OCI-LY3 (cell line): Measurements from ENCODE around the gene UGT1A1.

Source experiments
- H2AFZ ChIP-seq: fragments of 200-600, 300-600 bp; shearing (Covaris generic); 2 replicates; pipeline ENCODE4 v1.6.0; 2014; ENCODE audit warnings: antibody characterized with exemption, low read depth, low read length
- H3K27ac ChIP-seq: fragments of 200-600, 300-600 bp; sonication (generic); 2 replicates; pipeline ENCODE4 v1.5.1; 2014; ENCODE audit warnings: mild to moderate bottlenecking, low read length, moderate library complexity, mixed read lengths
- H3K27me3 ChIP-seq: fragments of 200-600, 300-600 bp; sonication (generic); 2 replicates; pipeline ENCODE4 v1.6.1; 2014; ENCODE audit warnings: low read depth, low read length, mixed read lengths
- H3K36me3 ChIP-seq: fragments of 200-600, 300-600 bp; sonication (generic); replicated peaks from 2 replicates; pipeline ENCODE3; 2014; ENCODE audit warnings: low read depth, low read length, mixed read lengths
- H3K4me1 ChIP-seq: fragments of 300-600, 200-600 bp; sonication (generic); 2 replicates; pipeline ENCODE4 v1.6.1; 2014; ENCODE audit warnings: low read length, mixed read lengths
- H3K4me2 ChIP-seq: fragments of 200-600, 300-600 bp; sonication (generic); 2 replicates; pipeline ENCODE4 v1.6.1; 2014; ENCODE audit warnings: low read length, mixed read lengths
- H3K4me3 ChIP-seq: fragments of 300-600, 200-600 bp; sonication (generic); 2 replicates; pipeline ENCODE4 v1.5.1; 2014; ENCODE audit warnings: antibody characterized with exemption, mild to moderate bottlenecking, low read length, moderate library complexity
- H3K79me2 ChIP-seq: fragments of 300-600, 200-600 bp; shearing (Covaris generic); 2 replicates; pipeline ENCODE4 v1.6.1; 2014; ENCODE audit warnings: mild to moderate bottlenecking, low read length, mixed read lengths
- H3K9ac ChIP-seq: fragments of 300-600, 200-600 bp; shearing (Covaris generic); 2 replicates; pipeline ENCODE4 v1.6.0; 2014; ENCODE audit warnings: mild to moderate bottlenecking, low read length, moderate library complexity
- H3K9me3 ChIP-seq: fragments of 200-600, 300-600 bp; shearing (Covaris generic); 2 replicates; pipeline ENCODE4 v1.6.1; 2014; ENCODE audit warnings: low read length, mixed read lengths; ENCODE audit not compliant: insufficient read depth
- H4K20me1 ChIP-seq: fragments of 200-600, 300-600 bp; sonication (generic); 2 replicates; pipeline ENCODE4 v1.6.1; 2016; ENCODE audit warnings: low read length, mixed read lengths; ENCODE audit not compliant: insufficient read depth
- CTCF ChIP-seq: fragments of 200-600, 300-600 bp; sonication (generic); IDR thresholded peaks from 2 replicates; pipeline ENCODE4 v1.5.1; 2014; ENCODE audit warnings: antibody characterized with exemption, low read length, low read depth
- EZH2phosphoT487 ChIP-seq: fragments of 200-600 bp; shearing (Covaris generic); IDR thresholded peaks from 2 replicates; pipeline ENCODE4 v1.6.1; 2018; ENCODE audit warnings: antibody characterized with exemption, mixed run types, low read depth

The UGT1A1 gene

DNA sequence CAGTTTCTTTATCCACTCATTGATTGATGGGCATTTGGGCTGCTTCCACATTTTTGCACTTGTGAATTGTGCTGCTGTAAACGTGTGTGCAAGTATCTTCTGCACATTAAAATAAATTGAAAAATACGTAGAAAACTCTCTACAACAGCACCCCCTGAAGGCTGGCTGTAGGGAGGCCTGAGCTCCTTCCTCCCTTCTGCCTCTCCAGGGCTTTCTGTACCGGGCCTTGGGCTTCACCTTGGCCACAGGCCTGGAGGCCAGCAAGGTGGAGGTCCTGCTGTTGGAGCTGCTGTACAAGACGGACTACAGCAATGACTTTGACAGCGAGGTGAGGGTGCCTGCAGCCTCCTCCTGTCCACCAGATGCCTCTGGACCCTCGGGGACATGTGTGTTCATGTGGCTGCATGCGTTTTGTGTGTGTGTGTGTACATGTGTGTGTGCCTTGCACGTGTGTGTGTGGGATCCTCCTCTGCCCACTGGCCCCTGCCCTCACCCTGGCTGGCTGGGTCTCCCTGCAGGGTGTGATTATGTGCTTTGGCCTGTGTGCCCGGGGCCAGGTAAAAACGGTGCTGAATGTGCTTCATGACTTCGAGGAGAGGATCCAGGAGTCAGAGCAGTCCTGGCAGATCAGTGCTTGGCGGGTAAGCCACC is 47.3 kb downstream of the UGT1A1 start:
- Histone ChIP-seq H3K9ac (no peak overlapping the region), H3K27me3 (no peaks in the 10 kb centered on the region), H3K9me3 (no peaks in the 10 kb centered on the region), H3K27ac (no peak overlapping the region), H4K20me1 (no peaks in the 10 kb centered on the region), H2AFZ (no peak overlapping the region), H3K4me3 (no peak overlapping the region), H3K36me3 (no peaks in the 10 kb centered on the region), H3K4me2 (no peak overlapping the region), H3K4me1 (no peaks in the 10 kb centered on the region), H3K79me2 (no peaks in the 10 kb centered on the region)
- TF ChIP-seq CTCF (no peak), EZH2phosphoT487 (no peak)

DNA sequence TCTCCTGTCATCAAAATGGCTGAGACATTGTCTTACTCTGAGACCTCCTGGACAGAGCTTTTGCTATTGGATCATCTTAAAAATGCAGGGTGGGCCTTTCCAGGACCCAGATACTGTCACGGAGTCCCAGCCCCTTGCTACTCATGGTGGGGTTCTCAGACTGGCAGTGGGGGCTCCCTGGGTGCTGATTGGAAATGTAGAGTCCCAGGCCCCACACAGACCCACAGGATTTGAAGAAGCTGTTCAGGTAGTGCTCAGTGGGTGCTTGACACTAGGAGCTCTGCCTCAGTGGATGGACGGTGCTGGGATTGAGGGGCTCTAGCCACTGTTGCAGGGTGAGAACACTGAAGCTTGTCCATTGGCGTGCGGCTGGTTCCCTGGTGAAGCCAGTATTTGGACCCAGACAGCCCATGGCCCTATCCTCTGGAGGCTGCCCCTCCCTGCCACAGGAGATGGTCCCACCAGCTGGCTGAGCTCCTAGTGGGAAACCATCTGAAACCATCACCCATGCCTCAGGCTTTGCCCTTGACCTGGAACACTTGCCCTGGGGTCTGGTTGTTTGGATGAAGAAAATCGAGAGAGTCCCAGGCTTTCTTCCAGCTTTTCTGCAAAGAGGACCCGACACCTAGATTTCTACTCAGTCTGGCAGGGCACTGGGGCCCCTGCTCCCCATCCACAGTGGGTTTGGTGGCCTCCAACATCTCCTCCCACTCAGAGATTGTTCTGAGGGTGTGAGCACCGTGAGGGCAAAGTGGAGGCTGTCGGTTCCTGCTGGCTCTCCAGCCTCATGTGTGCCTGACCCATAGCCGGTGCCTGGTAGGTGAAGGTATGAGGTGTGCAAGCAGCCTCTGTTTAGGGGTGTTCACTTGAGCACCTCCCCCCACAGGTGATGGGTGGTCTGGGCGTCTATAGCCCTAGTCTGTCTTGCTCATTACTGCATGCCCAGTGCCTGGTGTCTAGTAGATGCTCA is 48.2 kb downstream of the UGT1A1 start:
- Histone ChIP-seq H3K4me3 (no peak overlapping the region), H3K4me1 (no peaks in the 10 kb centered on the region)
- TF ChIP-seq EZH2phosphoT487 (no peak), CTCF (no peak)

GRCh38 chr2:233810385-233810784 is 50.3 kb downstream of the UGT1A1 start:
- no peaks in the 10 kb centered on the region for H3K9me3 ChIP-seq
- no peak for TF ChIP-seq EZH2phosphoT487
- TF ChIP-seq CTCF = no peak
- H3K4me1 ChIP-seq = no peaks in the 10 kb centered on the region
- H3K36me3 ChIP-seq = no peaks in the 10 kb centered on the region
- H3K79me2 ChIP-seq = no peaks in the 10 kb centered on the region
- H3K27me3 ChIP-seq = no peaks in the 10 kb centered on the region
- H3K4me3 ChIP-seq = no peak overlapping the region
- H3K9ac ChIP-seq = no peak overlapping the region
- no peak overlapping the region for H3K27ac ChIP-seq
- no peak overlapping the region for H3K4me2 ChIP-seq
- no peaks in the 10 kb centered on the region for H4K20me1 ChIP-seq
- H2AFZ ChIP-seq = no peak overlapping the region

More for the DNA sequence above, 48.2 kb downstream of the UGT1A1 start:
- Histone ChIP-seq H3K79me2 (no peaks in the 10 kb centered on the region), H3K9me3 (no peaks in the 10 kb centered on the region), H3K27ac (no peak overlapping the region), H3K27me3 (no peaks in the 10 kb centered on the region), H3K9ac (no peak overlapping the region), H4K20me1 (no peaks in the 10 kb centered on the region), H3K36me3 (no peaks in the 10 kb centered on the region), H2AFZ (no peak overlapping the region), H3K4me2 (no peak overlapping the region)

GRCh38 chr2:233811087-233811486 is 51.0 kb downstream of the UGT1A1 start:
- Histone ChIP-seq H3K4me3 (no peak overlapping the region), H3K9ac (no peak overlapping the region), H3K9me3 (no peaks in the 10 kb centered on the region), H3K36me3 (no peaks in the 10 kb centered on the region), H4K20me1 (no peaks in the 10 kb centered on the region), H3K27ac (no peak overlapping the region), H3K27me3 (no peaks in the 10 kb centered on the region), H3K4me2 (no peak overlapping the region), H3K4me1 (no peaks in the 10 kb centered on the region), H2AFZ (no peak overlapping the region), H3K79me2 (no peaks in the 10 kb centered on the region)
- TF ChIP-seq CTCF = no peak
- no peak for TF ChIP-seq EZH2phosphoT487
